Stimulated activated CD4-positive, alpha-beta T cell treated with anti-CD3 and anti-CD28 coated beads, TNF-alpha, amount 100 ng/mL, for 1 hour (primary cell): ENCODE measurements around the gene SLC34A1.
A peak's percentile ranks its signal among the peaks of the same experiment; 100 is the strongest.

ENCODE experiments used
- DNase-seq, 3 donors: peaks; one replicate each; pipeline ENCODE4 v3.0.0-alpha.2; 2020; ENCODE audit warnings: low read depth in 3 of 3, low spot score in 1 of 3

The SLC34A1 gene

DNA sequence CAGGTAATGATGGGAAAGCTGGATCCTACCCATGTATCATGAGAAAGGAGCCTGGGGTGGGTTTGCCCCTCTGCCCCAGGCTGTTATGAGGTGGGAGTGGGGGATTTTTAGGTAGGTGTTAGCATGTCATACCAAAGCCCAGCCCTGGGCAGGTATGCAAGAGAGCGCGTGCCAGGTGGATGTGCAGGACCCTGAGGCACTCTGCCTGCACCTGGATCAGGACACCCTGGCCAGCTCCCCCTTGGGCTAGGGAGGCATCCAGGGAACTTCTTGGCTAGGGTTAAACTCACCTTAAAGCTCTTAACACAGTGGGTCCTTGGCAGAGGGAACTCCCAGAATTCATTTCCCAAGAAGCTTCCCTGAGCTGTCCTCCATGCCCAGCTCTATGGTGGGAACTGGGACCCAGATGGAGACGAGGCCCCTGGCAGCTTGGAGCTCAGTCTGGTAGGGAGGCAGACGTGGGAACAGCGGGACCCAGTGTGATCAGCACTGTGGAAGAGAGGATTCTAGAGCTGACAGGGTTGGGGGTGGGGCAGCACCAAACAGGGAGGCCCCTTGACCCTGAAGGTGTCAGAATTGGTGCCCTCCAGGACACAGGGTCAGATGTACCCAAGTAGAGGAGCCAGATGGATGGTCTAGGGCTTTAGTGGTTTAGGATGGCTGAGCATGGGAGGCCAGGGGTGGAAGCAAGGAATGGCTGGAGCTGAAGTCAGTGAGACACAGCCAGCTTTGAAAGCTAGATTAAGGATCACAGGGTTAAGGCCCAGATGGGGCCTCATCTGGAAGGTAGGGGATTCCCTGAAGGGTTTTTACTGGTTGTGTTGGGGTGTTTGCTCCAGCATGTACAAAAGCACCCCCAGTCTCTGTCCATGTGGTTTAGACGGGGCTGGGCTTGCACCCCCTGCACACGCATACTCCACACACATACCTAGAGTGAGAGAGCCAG, 60.1 kb downstream of the SLC34A1 start:
- no peak for DNase-seq

GRCh38 chr5:177445052-177445916, 61.0 kb downstream of the SLC34A1 start:
- no peak for DNase-seq

DNA sequence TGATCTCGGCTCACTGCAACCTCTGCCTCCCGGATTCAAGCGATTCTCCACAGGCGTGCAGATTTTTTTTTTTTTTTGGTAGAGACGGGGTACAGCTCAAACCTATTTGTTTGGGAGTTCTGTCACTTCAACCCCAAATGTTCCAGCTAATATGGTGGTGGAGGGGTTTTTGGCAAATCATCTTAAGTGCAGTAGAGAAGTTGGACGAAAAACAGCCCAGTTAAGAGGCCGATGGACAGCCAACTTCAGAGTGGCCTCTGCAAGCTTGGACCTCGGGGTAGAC, 61.6 kb downstream of the SLC34A1 start:
- DNase-seq: no peak

DNA sequence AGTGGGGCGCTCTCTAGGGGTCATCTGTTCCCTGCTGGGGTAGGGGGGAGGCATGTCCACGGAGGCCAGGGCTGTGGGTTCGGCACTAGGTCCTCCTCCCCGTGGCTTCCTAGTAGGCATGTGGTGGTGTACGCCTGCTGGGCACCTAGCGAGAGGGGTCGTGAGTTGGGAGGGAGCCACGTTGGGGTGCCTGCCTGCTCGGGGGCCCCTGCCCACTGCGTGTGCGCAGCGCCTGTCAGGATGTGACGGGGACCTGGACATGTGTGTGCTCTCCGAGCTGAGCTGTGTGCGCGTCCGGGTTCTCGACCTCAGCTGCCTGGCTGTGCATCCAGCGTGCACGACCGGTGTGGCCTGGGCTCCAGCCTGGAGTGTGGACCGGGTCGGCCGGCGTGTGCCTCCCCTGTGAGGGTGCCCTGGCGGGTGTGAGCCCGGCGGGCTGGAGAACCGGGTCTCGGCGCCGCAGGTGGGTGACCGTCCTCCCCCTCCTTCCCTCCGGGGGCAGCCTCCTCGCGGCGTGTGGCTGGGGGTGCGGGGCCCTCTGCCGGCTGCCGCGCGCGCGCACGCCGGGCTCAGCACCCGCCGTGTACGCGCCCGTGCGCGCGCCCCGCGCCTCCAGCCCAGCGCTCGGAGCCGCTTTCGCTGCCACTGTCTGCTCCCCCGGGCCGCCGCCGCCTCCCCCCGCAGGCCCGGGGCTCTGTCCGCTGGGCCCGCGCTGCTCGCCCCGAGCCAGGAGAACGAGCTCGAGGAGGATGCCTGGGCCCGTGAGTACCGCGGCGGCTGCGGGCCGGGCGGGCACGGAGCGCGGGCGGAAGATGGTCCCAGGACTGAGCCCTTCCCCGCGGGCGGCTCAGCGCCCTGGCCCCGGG, 62.2 kb downstream of the SLC34A1 start, which contains the start of gene PRR7:
PRR7 (plus strand) TSS at position 615 of the 866 bp plus-strand sequence. CDS start 8,254 bp downstream, outside the sequence.
- DNase-seq: peak in 1 of 3 donors; percentile 62

- no peak for DNase-seq
Observed at GRCh38 chr5:177447066-177447610, 62.9 kb downstream of the SLC34A1 start.

DNA sequence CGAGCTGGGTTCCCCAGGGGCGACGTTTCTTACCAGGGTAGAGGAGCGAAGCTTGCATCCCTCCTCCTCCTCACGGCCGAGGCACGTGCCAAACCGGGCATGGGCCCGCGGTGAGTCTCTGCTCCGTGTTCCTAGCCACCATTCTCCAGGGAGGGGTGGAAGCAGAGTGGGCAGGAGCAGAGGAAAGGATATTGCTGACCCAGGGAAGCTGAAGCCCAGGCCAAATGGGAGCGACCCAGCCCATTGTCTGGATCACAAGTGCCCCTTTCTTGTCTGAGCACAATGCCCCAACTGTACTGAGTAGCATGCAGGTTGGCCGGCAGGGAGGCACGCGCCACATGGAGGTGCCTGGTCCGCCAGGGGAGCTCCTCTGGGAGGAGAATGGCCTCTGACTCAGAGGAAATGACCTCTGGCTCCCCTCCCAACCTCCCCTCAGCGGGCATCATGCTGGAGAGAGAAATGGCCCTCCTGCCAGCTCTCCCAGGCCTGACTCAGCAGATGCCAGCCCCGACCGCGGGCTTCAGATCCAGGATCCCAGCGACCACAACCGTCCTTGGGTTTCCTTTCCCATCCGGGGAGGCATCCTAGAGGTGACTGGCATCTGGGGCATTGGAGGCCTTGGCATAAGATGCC, 63.5 kb downstream of the SLC34A1 start:
- DNase-seq: no peak
